HTR-8/SVneo (cell line): Measurements from ENCODE around the gene WLS.
"Not testable (repeated sequence)": the region's sequence is repeated elsewhere in the genome, so short reads cannot be mapped to it uniquely, and the experiment has no call there.

Source experiments
- DNase-seq: peaks from one replicate; pipeline ENCODE4 v3.0.0; 2011; ENCODE audit warnings: low spot score, mixed read lengths; ENCODE audit not compliant: insufficient read length
- FAIRE-seq: peaks from 2 replicates; lab custom pipeline; 2011; peaks lifted over from hg19 to GRCh38; lab: Jason Lieb, UNC

WLS gene

DNA sequence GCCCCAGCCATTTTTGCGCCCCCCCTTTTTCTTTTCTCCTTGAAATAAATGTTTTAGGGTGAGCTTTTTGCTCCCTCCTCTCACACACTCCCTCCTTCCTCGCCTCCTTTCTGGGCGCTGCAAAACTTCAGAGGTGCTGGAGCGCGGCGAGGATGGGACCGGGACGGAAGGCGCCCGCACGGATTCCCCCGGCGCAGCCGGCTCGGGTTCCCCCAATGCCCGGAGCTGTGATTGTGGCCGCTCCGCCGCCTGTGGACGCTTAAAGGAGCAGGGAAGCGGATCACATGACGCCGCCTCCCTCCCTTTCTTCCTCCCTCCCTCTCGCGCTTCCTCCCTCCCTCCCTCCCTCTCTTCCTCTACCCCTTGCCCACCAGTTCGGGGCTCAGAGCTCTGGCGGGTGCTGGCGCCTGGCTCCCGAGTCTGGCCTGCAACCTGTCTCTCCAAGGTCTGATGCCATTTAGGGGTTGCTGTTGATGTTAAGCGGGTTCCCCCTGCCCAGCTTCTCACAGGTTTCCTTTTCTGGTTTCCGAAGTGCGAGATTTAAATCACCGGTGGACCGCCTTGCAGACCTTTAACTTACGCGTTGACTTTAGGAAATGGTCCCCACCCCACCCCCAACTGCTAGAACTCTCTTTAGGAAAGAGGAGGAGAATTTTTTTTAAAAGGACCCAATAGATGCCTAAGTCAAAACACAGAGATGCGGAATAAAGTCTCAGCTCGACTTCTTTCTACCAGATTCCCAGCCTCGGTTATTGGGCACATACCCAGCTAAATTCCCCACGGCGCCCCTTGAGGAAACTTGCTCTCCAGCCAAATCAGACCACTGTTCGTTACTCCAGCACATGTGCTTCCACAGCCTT is at the start of gene WLS:
Gene WLS, minus strand, starts transcription at position 235 of the 860 bp plus-strand sequence. Its CDS starts 224 bp downstream, at position 11.
- DNase-seq (peak; percentile 59), FAIRE-seq (no peak)

DNA sequence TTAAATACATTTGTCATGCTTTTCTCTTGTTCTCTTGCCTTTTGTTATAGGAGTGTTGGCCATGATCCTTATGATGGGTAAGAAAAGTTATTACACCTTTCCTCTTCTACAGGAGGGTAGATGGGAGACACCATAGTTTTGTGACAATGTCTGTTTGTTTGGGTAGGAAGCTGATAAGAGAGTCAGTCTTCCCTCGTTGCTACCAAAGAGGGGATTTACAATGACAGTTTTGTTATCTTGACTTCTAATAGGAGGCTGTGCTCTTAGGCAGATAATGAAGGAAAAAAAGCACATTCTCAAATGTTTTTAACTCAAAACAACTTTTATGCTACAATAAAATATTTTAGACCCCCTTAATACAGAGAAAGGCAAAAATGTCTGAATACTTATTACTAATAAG is 48.0 kb upstream of the WLS start:
- FAIRE-seq, result no peak

DNA sequence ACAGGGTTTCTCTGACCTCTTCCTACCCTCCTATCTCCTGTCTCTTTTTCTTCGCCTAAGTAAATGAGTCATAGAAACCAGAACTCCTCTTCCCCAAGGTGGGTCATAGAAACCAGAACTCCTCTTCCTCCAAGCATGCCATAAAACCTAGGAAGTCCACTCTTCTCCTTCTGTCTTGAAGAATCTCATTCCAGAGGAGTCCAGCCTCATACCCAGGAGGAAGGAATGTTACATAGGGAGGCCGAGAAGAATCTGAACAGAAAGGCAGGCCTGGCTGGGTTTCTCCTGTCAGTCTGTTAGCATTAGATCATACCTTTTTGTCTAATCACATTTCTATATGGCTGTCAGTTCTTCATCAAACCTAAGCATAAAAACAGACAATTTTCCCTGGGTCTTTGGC is 47.5 kb upstream of the WLS start:
- FAIRE-seq (no peak), DNase-seq (no peak)

More for the DNA sequence above, 48.0 kb upstream of the WLS start:
- no peak for DNase-seq

DNA sequence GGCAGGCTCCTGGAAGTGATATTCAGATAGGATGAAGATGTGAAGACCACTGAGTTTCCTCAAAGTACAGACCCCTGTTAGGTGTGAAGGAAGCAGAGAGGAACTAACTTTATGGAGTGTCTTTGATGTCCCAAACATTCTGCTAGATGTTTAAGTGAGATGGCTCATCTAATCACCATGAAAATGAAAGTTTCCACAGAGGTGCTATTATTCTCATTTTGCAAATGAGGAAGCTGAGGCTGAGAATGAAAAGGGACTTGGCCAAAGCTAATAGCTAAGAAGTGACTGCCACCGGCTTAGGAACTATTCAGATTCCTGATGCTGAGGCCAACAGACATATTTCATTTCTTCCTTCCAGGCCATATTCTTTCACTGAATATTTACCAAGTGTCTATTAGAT is 45.9 kb upstream of the WLS start:
- DNase-seq, result no peak
- no peak for FAIRE-seq

DNA sequence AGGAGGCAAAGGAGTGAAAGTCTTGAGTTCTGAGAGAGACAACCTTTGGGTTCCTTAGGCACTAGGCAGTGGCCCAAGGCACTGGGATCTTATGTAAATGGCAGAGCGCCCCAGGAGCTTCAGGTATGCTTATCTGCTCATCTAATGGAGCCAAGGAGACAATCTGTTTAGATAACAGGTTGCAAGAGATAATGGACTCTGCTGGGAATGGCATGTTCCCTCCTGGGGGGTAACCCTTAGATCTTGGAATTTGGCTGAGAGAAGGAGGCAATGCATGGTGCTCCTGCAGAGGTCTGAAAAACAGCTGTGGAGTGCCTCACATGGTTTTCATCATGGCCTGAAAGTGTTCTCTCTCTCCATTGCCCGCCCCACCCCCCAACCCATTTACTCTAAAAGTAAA is 44.1 kb upstream of the WLS start:
- FAIRE-seq, result no peak
- DNase-seq, result no peak

DNA sequence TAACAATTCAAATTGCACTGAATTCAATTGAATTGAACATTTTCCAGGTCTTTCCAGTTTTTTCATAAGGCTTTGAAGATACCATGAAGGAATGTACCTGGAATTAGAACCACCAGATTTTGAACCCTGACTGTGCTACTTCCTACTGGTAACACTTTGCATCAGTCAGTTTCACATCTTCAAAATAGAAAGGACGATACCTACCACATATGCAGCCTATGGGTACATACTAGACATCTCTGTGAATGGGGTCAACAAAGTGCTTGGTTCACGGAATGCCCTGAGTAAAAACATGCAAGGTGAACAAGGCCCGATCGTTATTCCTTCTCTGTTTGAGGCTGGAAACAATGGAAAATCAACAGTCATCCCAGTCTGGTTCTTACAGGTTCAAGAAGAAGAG is 41.2 kb upstream of the WLS start:
- DNase-seq, result no peak
- FAIRE-seq, result no peak

DNA sequence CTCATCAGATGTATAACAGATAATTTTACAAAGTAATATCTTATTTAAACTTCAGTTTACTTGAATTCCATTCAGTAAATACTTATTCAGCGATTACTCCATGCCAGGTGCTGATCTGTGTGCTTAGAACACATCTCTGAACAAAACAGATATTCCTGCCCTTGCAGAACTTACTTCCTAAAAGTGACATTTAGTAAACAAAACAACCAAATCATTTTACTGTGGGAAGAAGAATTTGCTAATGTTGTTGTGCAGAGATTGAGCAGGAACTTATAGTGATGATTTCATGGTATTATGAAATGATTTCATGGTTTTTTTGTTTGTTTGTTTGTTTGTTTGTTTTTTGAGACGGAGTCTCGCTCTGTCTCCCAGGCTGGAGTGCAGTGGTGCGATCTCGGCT is 39.3 kb upstream of the WLS start:
- DNase-seq (no peak), FAIRE-seq (no peak)

DNA sequence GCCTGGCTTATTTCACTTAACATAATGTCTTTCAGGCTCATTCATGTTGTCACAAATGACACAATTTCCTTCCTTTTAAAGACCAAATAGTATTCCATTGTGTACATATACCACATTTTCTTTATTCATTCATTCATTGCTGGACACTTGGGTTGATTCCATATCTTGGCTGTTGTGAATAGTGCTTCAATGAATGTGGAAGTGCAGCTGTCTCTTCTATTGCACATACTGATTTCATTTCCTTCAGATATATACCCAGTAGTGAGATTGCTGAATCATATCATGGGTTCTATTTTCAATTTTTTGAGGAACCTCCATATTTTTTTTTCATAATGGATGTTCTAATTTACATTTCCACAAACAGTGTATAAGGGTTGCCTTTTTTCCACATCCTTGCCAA is 38.6 kb upstream of the WLS start:
- no peak for FAIRE-seq
- no peak for DNase-seq

DNA sequence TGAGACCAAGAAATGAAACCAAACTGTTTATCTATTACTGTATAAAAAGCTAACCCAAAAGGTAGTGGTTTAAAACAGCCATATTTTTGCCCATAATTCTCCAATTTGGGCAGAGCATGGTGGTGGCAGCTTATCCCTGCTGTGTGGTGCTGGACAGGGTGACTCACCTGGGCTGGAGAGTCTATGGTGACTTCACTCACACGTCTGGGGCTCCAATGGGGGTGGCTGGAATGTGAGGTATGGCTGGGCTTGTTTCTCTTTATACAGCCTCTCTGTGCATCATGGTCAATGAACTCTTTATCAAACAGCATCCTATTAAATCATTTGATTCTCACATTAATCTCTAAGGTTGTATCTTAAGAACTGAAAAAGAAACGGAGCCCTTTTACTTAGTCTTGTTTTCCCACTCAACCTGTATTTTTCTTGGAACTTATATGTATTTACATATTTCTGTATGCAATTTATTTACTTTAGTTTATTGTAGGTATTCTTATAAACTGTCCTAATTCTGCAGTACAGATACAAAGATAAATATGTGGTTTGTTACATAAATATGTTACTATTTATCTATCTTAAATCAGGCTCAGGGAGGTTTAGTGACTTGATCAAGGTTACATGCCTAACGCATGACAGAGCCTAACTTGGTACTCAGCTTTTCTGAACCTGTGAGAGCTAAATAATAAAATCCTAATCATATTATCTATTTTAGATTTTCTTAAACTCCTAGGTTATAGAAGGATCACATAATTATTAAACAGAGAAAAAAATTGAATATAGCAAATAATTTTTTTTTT is 37.5 kb upstream of the WLS start:
- DNase-seq (no peak), FAIRE-seq (no peak)

DNA sequence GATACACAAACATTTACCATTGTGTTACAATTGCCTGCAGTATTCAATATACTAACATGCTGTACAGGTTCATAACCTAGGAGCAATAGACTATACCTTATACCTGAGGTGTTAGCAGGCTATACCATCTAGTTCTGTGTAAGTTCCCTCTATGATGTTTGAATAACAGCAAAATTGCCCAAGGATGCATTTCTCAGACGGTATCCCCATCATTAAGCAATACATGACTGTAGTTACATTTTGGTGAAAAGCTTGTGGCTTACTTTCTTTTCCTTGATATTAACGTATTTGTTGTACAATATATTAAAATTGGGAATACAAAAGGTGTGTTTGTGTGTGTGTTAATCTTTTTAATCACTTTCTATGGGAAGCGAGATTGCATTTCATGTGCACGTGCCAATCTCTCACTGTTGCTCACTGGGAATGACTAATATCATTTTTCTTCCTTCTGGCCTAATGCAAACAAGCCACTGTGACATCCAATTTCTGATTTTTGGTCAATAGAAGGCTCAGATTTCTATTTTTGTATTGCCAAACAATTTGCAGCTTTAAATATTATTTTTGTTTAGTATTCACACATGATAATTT is 36.7 kb upstream of the WLS start:
- DNase-seq, result no peak
- FAIRE-seq, result no peak

DNA sequence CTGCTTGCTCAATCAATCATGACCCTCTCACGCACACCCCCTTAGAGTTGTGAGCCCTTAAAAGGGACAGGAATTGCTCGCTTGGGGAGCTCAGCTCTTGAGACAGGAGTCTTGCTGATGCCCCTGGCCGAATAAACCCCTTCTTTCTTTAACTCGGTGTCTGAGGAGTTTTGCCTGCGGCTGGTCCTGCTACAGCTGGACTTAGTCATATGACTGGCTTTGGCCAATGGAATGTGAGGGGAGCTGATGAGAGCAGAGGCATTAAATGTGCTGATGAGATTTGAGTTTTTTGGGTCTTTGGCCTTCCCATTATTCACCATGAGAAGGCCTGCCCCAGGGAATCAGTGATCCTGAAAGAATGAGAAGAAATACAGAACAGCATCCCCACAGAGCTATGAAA is 24.5 kb upstream of the WLS start:
- FAIRE-seq, DNase-seq: not testable (repeated sequence)

DNA sequence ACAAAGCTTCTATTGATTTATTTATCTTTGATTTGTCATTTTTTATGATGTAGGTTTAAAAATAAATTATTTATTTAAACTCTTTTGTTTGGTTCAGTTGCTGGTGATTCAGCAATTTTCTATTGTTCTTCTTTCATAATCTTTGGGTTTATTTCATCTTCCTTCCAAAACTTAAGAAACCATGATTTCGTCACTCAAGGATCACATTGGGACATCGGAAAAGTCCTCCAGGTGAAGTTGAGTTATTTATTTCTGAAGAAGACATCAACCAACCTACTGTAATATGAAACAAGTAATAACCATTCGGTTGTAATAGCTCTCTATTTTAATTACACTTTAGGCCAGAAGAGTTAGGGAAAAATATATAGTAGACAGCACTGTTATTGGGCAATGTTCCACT is 23.0 kb upstream of the WLS start:
- FAIRE-seq (no peak), DNase-seq (no peak)

DNA sequence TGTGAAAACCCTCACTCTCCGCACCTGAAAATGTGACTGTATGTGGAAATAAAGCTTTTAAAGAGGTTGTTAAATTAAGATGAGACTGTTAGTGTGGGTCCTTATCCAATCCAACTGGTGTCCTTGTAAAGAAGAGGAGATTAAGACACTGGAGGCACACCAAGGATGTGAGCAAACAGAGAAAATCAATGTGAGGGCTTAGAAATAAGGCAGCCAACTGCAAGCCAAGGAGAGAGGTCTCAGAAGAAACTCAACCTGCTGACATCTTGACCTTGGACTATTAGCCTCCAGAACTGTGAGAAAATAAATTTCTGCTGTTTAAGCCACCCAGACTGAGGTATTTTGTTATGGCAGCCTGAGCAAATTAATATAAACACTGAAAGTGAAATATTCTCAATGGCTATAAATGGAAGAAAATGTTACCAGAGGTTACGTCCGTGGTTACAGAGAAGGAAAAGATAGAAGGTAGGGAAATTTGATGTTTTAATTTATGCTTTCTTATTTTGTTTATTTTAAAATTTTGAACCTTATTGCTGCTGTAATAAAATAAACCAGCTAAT is 22.4 kb upstream of the WLS start:
- FAIRE-seq (no peak), DNase-seq (no peak)

DNA sequence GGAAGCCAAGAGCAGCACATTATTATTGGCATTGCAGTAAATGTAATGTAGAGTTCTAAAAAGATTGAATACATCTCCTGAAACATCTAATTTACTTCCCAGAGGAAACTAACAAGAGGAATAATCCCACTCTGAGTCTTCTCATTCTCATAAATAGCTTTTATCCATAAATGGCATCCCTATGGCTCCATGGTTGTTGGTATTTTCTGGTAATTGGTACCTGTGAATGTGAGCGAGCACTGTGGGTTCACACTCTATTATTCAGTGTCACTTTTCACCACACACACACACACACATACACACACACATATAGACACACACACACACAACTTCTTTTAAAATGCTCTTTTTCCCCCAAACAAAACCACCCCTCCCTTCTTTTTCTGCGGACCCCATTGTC is 4.7 kb upstream of the WLS start:
- DNase-seq, result no peak
- FAIRE-seq, result no peak

DNA sequence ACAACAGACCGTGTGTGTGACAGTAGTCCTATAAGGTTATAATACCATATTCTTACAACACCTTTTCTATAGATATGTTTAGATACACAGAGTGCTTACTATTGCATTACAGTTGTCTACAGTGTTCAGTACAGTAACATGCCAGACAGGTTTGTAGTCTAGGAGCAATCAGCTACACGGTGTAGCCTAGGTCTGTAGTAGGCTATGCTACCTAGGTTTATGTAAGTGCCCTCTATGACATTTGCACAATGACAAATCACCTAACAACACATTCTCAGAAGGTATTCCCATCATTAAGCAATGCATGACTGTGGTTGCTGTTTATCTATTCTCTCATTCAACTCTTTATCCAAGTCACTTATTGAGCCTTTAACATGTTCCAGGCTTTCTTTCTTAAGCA is 1.8 kb upstream of the WLS start:
- no peak for DNase-seq
- FAIRE-seq, result no peak

DNA sequence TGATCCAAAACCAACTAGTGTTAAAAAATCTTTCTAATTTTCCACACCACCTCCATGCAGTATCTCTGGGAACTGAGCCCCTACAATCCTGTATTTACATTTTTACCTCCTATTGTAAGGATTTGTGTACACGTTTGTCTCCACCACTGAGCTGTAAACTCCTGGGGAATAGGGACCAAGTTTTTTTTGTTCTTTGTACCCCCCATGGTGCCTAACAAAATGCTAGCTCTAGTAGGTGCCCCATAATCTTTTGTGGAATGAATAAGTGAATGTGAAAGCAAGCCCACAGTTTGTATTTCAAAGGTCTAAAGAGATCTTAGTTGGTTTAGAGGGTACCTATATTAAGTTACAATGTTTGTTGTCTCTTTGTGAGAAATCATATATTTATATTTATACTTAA is 879 bp upstream of the WLS start:
- no peak for FAIRE-seq

DNA sequence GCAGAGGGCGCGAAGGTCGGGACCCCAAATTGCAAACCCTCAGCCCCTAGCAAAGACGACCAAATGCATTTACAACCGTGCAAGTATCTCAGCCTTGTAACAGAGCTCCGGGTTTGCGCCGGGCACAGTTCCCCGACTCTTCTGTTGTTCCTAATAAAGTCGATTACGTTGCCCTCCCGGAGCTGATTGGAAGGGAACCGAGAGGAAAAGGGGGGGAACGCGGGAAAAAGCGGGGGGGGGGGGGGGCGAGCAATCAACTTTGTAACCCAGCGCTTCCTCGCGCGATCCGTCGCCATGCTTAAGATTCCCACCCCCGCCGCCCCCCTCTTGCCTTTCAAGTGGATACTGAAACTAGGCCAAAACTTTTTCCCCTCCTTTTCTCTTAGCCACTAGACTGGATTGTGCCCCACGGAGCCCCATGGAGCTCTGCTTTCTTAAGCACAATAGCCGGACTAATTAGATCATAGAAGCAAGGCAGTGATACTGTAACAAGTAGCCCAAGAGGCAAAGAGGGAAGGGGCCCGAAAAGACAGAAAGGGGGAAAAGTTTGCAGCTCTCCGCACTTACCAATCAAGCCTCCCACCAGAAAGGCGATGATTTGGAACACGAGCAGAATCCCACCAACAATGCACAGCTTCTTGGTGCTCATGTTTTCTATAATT is 565 bp downstream of the WLS start:
- FAIRE-seq, result no peak
- peak; percentile 58 for DNase-seq

More for the DNA sequence above, 879 bp upstream of the WLS start:
- no peak for DNase-seq

DNA sequence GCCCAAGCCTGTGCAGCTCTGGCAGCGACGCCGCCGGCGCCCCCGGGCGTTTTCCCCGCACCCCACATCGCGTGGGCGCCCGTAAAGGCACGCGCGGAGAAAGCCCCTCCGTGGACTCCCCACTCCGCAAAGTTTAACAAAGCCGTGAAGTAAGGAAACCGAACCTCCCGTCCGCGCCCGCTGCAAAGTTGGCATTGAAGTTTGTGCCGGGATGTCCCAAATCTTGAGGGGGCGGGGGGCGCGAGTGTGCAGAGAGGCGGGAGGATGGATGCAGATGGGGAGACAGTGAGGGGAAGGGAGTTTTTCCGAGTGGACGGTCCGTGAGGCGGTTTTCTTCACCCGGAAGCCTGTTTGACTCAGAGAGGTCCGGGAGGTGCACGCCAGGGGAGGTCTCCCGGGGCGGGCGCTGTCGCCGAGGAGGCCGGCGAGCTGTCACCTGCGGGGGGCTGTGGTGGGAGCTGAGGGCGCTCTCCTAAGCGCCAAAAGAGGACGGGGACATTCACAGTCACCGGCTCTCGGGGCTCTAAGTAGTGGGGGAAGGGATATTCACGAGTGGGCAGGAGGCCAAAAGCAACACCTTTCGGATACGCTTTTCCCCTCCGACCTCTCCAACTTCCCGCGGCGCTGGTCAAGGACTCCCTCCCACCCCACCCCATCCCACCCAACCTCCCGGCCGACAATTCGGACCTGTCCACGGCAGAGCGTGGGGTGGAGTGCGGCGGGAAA is 1.3 kb downstream of the WLS start:
- DNase-seq (no peak), FAIRE-seq (no peak)

DNA sequence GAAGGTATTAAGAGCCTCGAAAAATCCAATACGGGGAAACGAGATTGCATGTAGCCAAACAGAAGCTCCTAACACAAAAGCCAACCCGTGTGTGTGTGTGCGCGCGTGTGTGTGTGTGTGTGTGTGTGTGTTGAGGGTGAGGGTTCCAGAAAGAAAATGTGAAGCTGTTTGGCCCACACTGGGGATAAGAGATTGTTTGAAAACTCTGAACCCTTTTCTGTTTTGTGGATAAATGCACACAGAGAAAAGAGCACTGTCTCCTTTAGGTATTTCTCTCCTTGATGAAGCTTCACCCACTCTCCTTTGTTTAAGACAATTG is 1.9 kb downstream of the WLS start:
- FAIRE-seq (no peak), DNase-seq (no peak)
